ENCODE measurements around the gene SAA1. TPM values are rescaled to one million over a fixed set of nuclear protein-coding genes. Genes with fewer than 3 reads are reported as not detected.

Gene SAA1
- total RNA-seq: not detected in 2 replicates

GRCh38 chr11:18265949-18266348 is at the start of gene SAA1:
Gene SAA1 (plus strand): TSS chr11:18266264. CDS start chr11:18266888, 624 bp downstream.

GRCh38 chr11:18236664-18237356 is 29.3 kb upstream of the SAA1 start, which contains the start of gene SAA4:
Gene SAA4 (minus strand): TSS chr11:18236802. CDS start chr11:18235926, 876 bp downstream.

DNA sequence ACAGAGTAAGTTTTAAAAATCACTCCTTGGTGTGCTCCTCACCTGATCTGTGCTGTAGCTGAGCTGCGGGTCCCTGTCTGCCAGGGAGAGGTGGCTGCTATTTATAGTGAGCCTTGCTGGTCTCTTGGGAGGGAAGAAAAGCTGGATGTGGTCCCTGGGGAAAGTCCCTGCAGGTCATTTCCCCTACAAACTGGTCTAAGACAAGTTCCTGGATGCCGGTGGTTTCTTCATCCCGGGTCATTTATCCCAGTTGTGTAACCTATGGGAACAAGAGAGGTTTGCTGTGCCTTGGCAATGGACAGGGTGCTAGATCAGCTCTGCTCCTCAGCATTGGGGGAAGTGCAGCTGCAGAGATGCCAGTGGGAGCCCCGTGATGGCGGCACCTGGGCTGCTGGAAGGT is 17.5 kb upstream of the SAA1 start, which contains the start of gene SAA2:
Gene SAA2, minus strand, starts transcription at position 108 of the 400 bp plus-strand sequence. CDS start 657 bp downstream, outside the sequence.

Other genes with a start within 250 kb of the SAA1 start
- gene TPH1, start 220.0 kb upstream of the SAA1 start, total RNA-seq: 0.05 TPM in 1 of 2 replicates, not detected in the other
- 10.4 and 13.3 TPM in 2 replicates for gene SAAL1, start 160.2 kb upstream of the SAA1 start, total RNA-seq
- gene MRGPRX3, start 133.7 kb upstream of the SAA1 start, total RNA-seq: not detected in 2 replicates
- gene MRGPRX4, start 93.4 kb upstream of the SAA1 start, total RNA-seq: not detected in 2 replicates
- gene SAA4, start 29.5 kb upstream of the SAA1 start, total RNA-seq: not detected in 2 replicates
- gene SAA2, start 17.6 kb upstream of the SAA1 start, total RNA-seq: 0.30 TPM in 1 of 2 replicates, not detected in the other
- 50.6 and 65.3 TPM in 2 replicates for gene HPS5, start 55.9 kb downstream of the SAA1 start, total RNA-seq
- 78.1 and 81.1 TPM in 2 replicates for gene GTF2H1, start 56.3 kb downstream of the SAA1 start, total RNA-seq
- 947 and 1,219 TPM in 2 replicates for gene LDHA, start 128.3 kb downstream of the SAA1 start, total RNA-seq
- gene LDHC, start 146.1 kb downstream of the SAA1 start, total RNA-seq: not detected in 2 replicates
- gene LDHAL6A, start 189.6 kb downstream of the SAA1 start, total RNA-seq: not detected in 2 replicates

Data from smooth muscle cell of the umbilical artery (primary cell).